Islet of Langerhans (tissue), 1 donor: ENCODE data around the gene ZMYND8.
"Not testable (repeated sequence)": the region's sequence is repeated elsewhere in the genome, so short reads cannot be mapped to it uniquely, and the experiment has no call there.

ENCODE experiments used
- FAIRE-seq: peaks from one replicate; lab custom pipeline; 2011; peaks lifted over from hg19 to GRCh38; lab: Jason Lieb, UNC

The ZMYND8 gene

DNA sequence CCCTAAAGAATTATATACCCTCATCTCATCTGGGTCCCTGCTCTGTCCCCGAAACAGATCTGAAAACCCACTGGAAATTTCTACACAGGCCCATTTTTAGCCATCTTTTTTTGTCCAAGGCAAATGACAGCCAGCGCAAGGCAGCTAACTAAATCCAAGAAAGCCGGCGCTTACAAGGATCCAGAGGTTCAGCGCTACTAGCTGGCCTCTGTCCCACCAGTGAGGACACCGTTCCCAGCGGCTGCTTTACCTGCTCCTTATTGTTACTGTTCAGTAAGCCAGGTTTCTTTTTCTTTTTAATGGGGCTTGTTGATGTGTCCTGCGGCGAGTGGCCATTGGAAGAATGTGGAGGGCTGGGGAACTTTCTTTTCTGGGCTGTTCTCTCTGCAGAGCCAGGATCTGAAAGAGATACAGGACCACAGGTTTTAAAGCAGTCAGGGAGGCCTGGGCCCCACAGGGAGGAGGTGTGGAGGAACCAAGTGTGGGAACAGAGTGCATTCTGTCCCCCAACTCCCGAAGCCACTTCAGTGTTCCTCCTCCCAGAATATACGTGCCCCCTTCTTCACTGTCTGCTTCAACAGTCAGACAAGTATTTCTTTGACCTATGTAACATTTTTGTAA is 46.6 kb downstream of the ZMYND8 start:
- FAIRE-seq, result no peak

DNA sequence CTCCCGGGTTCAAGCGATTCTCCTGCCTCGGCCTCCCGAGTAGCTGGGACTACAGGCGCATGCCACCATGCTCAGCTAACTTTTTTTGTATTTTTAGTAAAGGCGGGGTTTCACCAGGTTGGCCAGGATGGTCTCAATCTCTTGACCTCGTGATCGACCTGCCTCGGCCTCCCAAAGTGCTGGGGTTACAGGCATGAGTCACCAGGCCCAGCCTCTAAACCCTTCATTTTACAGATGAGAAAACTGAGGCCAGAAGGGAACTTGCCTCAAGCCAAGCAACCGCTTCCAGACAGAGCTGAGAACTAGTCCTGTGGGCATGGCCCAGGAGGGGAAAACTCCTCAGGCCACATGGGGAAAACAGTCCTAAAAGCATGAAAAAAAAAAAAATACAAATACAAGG is 47.1 kb downstream of the ZMYND8 start:
- no peak for FAIRE-seq

DNA sequence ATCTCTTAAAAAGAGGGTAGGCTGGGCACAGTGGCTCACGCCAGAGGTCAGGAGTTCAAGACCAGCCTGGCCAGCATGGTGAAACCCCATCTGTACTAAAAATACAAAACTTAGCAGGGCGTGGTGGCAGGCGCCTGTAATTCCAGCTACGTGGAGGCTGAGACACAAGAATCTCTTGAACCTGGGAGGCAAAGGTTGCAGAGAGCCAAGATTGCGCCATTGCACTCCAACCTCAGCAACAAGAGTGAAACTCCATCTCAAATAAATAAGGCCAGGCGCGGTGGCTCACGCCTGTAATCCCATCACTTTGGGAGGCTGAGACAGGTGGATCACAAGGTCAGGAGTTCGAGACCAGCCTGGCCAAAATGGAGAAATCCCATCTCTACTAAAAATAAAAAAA is 48.9 kb downstream of the ZMYND8 start:
- FAIRE-seq, result not testable (repeated sequence)

DNA sequence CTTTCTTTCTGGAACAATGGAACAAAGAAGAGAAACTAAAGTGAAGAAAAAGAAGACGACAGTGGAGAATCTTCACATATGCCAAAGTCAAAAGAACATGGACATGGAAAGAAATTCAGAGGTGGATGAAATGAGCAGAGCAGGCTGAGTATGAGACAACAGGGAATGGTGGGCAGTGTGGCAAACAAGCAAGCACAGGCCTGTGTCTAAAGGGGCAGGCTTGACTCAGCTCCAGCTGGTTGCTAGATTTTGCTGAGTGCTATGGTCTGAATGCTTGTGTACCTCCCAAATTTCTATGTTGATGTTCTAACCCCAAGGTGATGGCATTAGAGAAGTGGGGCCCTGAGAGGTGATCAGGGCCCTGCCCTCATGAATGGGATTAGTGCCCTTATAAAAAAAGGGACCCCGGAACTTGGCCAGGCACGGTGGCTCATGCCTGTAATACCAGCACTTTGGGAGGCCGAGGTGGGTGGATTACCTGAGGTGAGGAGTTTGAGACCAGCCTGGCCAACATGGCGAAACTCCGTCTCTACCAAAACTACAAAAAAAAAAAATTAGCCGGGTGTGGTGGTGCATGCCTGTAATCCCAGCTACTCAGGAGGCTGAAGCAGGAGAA is 49.6 kb downstream of the ZMYND8 start:
- FAIRE-seq, result no peak

DNA sequence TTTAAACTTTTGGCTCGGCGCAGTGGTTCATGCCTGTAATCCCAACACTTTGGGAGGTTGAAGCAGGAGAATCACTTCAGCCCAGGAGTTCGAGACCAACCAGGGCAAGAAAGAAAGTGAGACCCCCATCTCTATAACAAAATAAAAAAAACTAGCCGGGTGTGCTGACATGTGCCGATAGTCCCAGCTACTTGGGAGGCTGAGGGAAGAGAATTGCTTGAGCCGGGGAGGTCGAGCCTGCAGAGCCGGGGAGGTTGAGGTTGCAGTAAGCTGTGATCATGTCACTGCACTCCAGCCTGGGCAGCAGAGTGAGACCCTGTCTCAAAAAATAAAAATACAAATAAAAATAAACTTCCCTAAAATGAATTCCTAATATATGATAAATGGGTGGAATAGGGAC is 50.4 kb downstream of the ZMYND8 start:
- no peak for FAIRE-seq

DNA sequence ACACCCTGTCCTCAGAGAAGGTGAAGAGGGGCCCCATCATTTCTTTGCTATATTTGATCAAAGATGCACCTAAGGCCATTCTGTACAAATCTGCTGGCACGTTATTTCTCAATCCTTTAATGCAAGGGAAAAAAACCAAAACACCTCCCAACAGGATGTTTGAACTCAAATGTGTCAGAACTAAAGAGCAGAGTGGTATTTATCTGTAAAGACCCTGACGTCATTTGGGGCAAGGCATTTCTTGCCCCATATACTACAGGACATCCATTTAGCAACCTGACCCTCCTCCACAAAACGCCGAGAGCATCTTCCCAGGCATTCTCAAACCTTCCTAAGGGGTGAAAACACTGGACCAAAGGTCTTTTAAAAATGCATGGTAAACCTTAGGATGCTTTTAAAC is 50.8 kb downstream of the ZMYND8 start:
- no peak for FAIRE-seq

DNA sequence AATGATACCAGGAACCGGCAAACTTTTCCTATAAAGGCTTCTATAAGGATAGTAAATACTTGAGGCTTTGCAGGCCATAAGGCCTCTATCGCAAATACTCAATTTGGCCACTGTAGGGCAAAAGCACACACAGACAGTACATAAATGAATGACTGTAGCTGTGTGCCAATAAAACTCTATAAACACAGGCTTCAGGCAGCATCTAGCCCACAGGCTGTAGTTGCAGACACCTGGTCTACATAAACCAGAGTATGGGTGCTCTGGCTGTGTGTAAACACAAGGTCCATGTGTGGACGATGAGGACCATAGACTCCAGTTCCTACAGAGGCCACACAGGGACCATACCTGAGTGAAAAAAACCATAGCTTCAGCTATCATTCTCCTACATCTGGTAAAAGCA is 52.2 kb downstream of the ZMYND8 start:
- FAIRE-seq, result no peak

DNA sequence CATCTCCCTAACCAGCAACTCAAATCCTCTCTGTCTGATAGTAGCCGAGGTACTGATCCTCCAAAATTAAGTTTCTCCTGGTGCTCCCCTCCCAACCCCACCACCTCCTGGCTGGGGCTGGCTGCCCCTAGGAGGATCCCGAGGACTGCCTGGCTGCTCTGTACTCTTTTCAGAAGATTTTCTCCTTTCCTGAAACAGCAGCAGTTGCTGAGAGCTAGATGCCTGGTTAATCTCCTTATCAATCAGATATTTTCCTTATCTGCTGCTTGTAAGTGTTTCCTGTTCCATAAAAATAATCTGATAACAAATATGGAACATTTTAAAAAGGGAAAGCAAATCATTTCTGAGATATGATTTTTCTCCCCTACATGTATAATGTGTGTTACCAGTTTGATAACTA is 52.8 kb downstream of the ZMYND8 start:
- no peak for FAIRE-seq

DNA sequence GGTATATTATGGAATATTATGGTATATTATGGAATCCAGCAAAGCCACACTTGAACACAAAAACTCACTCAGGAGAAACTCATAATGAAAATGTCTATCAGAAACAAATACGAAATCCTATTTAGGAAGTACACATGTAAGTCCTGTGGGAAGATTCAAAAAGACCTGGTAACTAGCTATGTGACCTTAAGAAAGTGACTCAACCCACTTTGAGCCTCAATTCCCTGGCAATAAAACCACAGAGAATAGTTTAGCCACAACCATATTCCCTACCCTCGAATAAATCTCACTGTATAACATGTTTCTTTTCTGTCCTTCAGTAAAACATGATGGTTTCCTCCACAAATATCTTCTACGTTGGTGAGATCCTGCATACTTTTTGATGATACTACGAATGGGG is 56.4 kb downstream of the ZMYND8 start:
- FAIRE-seq, result no peak

DNA sequence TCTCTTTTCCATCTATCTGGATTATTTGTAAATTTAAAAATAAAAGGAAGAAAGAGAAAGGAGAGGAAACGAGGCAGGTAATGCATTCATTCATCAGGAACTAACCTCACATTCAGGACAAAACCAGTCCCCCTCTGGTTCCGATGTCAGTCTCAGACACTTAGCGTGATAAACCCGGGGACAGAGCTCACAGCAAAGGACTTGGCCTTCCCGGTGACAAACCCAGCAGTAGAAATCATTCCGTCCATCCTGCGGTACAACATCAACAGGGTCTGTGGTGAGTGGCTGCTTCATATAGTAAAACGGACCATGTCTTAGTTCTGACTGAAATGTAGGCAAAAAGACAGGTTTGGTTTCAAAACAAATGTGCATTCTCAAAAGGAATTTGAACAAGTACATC is 57.9 kb downstream of the ZMYND8 start:
- no peak for FAIRE-seq

DNA sequence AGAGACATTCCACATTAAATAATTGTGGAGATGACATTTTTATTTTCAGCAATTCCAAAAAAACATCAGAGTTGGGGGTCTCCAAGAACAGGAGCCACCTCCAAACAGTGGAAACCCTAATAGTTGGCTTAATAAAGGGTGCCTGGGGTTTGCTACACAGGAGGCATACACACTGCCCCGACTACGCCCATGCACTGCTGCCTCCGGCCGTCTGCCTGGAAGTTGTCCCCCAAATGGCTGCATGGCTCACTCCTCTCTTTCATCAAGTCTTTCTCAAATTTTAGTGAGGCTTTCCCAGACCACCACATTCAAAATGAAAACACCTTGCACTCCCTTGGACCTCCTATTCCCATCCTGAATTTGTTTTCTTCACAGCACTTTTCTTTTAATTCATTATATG is 58.8 kb downstream of the ZMYND8 start:
- no peak for FAIRE-seq

DNA sequence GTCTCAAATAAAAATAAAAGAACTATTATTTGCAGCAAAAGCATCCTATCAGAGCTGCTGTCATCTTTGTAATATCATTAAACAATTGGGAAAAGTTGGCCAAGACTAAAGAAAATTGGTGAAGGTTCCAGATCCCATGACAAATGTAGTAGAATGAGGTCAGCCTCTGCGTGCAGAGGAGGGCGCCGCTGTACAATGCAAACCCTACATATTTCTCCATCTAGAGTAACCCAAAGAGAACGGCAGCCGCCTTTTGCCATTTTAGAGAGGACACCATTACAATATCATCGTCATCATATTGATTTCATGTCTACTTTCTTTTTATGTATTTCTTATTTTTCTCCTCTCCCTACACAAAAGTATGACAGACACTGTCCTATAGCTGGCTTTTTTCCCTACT is 59.5 kb downstream of the ZMYND8 start:
- FAIRE-seq, result no peak

DNA sequence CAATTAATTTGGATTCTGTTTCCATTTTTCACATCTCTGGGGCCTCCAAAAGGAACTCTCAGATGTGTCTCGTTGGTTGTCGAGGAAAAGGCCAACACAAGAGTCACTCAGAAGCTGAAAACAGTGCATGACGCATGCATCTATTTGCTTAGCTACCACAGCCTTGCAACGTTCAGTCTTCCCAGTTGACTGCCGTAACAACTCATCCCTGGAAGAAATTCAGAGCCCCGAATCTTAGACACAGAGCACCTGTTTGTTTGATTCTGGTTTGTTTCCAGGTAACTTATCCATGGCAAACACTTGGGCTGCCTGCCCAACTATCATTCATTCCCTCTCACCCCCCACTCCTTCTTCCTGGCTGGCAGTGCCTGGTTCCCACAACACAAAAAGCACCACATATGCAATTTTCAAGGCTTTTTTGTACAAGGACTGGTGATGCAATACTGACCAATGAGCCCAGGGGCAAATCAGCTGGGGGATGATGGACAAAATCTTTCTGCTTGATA is 60.5 kb downstream of the ZMYND8 start:
- no peak for FAIRE-seq

DNA sequence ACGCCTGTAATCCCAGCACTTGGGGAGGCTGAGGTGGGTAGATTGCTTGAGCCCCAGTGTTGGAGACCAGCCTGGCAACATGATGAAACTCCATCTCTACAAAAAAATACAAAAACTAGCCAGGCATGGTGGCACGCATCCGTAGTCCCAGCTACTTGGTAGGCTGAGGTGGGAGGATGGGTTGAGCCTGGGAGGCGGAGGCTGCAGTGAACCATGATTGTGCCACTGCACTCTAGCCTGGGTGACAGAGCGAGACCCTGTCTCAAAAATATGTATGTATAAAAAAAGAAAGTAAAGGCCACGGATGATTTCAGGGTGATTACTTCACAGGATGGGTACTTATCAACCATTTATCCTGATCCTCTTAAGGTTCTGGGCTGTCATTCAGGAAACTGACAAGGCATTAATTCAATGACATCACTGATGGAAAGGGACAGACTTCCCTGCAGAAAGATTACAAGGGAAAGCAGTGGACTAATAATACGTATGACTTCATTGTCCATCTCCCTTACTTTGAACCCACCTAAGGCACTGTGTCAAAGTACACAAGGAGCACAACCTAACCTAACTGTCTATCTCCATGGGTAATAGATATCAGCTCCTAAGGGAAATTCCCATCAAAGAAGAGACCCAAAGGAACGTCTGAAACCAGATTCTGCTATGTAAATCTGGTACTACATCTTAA is 61.2 kb downstream of the ZMYND8 start:
- FAIRE-seq, result no peak

DNA sequence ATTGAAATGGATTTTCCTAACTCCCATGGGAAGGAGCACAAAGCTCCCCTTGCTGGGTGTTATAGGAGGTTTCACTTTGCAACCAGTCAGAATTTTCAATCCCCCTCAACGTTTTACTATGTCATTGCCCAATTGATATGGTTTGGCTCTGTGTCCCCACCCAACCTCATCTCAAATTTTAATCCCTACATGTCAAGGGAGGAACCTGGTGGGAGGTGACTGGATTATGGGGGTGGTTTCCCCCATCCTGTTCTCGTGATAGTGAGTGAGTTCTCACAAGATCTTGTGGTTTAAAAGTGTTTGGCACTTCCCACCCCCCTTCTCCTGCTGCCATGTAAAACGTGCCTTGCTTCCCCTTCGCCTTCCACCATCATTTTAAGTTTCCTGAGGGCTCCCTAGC is 62.9 kb downstream of the ZMYND8 start:
- no peak for FAIRE-seq

DNA sequence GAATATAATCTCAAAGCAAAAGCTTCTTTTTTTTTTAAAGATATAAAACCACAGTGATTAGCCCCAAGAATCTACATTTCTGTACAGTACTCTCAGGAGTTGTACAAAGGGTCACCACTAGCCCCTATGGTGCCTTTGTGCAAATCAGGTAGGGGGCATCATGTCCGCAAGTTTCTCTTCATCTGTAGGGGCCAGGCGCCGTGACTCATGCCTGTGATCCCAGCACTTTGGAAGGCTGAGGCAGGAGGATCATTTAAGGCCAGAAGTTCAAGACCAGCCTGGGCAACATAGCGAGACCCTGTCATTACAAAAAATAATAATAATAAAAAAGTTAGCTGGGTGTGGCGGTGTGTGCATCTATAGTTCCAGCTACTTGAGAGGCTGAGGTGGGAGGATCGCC is 63.9 kb downstream of the ZMYND8 start:
- FAIRE-seq, result no peak

DNA sequence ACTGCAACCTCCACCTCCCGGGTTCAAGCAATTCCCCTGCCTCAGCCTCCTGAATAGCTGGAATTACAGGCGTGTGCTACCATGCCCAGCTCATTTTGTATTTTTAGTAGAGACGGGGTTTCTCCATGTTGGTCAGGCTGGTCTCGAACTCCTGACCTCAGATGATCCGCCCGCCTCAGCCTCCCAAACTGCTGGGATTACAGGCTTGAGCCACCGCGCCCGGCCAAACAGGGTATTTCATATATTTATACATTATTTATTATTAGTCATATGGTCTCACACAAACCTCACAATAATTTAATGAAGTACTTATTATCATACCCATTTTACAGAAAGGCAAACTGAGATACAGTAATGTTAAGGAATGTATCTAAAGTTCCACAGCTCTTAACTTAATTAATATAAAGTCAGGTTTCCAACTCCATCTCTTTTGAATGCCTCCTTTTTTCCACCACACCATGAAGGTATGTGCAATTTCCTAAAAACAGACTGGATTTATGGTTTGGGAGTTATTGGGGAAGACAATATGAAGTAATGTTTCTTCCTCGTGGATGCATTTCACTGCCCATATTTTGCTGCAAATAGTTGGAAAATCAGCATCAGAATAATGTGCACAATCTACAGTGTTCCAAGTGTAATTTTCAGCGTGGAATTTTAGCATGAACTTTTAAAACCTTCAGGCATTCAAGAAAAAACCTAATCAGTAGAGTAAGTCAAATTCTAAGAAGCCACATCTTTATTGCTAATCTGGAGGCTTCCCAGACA is 65.7 kb downstream of the ZMYND8 start:
- no peak for FAIRE-seq

DNA sequence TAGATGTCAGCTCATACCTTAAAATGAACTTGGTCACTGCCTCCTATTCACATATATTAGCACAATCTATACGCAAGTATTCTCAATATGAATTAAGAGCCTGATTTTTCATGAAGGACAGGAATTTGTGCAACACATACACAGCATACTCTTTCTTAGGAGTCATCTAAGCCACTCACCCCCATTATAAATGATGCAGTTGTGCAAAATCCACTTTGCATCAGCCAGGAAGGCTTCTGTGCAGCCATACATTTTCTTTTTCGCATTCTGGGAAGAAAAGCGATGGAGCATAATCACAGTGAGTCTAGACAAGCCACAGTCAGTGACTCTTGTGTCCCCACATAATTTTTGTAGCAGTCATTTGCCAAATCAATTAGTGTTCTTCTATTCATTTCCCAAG is 66.5 kb downstream of the ZMYND8 start:
- no peak for FAIRE-seq

DNA sequence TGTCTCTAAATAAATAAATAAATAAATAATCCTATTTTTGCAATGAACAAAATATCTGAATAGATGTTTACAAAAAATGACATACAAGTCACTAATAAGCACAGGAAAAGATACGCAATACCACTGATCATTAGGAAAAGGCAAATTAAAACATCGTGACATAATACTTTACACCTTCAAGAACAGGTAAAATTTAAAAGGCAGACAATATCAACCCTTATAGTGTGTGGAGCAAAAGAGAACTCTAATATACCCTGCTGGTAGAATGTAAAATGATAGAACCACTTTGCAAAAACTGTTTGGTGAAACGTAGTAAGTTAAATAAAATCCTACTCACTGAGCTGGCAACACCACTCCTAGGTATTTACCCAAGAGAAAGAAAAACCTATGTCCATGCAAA is 67.4 kb downstream of the ZMYND8 start:
- FAIRE-seq, result no peak

DNA sequence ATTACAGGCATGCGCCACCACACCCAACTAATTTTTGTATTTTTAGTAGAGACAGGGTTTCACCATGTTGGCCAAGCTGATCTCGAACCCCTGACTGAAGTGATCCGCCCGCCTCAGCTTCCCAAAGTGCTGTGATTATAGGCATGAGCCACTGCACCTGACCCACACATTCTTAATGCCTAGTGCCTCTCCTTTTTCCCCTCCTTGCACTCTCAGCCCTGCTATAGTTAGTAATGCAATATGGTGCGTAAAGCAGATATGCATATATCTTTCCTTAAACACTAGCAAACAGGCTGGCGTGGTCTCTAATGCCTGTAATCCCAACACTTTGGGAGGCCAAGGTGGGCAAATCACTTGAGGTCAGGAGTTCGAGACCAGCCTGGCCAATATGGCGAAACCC is 68.0 kb downstream of the ZMYND8 start:
- FAIRE-seq, result not testable (repeated sequence)

DNA sequence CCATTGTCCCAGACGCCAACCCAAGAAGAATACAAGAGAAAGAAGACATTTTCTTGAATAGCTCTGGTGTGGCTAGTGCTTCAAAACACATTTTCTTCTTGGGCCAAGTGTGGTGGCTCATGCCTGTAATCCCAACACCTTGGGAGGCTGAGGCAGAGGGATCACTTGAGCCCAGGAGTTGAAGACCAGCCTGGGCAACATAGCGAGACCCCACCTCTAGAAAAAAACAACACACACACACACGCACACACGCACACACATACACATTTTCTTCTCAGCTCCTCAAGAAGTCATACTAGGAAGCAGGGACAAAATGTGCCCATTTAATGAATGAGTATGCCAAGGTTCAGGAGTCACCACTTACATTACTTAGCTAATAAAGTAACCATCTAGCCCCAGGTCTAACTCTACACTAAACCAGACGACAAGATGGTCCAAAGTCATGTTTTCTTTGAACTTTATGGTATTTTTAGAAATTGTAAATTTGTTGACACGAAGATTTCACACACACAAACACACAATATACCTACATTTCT is 68.8 kb downstream of the ZMYND8 start:
- no peak for FAIRE-seq

DNA sequence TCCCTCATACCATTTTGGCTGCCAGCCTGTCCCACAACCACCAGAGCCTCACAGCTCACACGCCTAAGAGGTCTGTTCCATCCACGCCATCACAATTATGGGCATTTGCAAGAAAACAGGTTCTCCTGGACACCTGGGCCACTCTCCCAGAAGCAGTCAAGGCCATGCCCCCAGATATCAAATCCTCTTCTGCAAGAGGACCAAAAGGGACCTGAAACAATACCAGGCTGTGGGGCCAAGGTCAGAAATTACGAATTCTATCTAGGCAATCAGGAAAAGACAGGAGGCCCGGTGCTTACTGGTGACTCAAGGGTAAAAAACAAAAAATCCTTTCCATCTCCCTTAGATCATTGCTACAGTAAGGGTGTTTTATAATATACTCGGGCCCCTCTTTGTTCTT is 69.8 kb downstream of the ZMYND8 start:
- FAIRE-seq, result no peak

DNA sequence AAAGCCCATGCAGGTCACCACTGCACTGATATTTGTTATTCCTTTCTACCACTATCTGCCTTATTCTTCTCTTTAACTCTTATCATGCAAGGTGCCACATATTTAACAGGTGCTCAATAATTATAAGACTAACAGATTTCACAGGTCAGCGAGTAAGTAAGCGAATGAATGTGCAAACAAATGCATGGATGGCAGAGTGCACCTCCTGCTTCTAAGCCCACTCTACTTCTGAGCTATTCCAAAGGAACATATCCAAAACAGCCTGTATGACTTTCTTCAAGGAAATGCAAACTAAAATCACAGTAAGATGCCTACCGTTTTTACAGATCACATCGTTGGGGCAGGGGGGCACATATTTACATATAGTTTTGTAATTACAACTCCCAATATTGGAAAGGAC is 71.3 kb downstream of the ZMYND8 start:
- FAIRE-seq, result no peak
